GM12891 (cell line): ENCODE results near the gene UVSSA.

Source experiments
- PAX5 ChIP-seq: IDR thresholded peaks from 2 replicates; pipeline ENCODE4 v1.6.1; 2011; ENCODE audit warnings: low read length, moderate library complexity, mild to moderate bottlenecking; ENCODE audit not compliant: insufficient read depth, severe bottlenecking
- POLR2A ChIP-seq: IDR thresholded peaks from 2 replicates; pipeline ENCODE4 v1.6.1; 2011; ENCODE audit warnings: low read depth, low read length, control low read depth
- POLR2AphosphoS5 ChIP-seq: IDR thresholded peaks from 2 replicates; pipeline ENCODE4 v1.6.1; 2011; ENCODE audit warnings: low read depth, low read length, control low read depth
- POU2F2 ChIP-seq: IDR thresholded peaks from 2 replicates; pipeline ENCODE4 v1.6.1; 2011; ENCODE audit warnings: low read depth, mild to moderate bottlenecking, control low read depth, low read length, moderate library complexity
- SPI1 ChIP-seq: IDR thresholded peaks from 2 replicates; pipeline ENCODE4 v1.6.1; 2011; ENCODE audit warnings: low read depth, low read length, control low read depth
- TAF1 ChIP-seq: IDR thresholded peaks from 2 replicates; pipeline ENCODE4 v1.6.1; 2011; ENCODE audit warnings: low read depth, low read length, control low read depth

GRCh38 chr4:1367936-1368289, 20.9 kb downstream of the UVSSA start:
- TF ChIP-seq PAX5: no peak
- no peak for TF ChIP-seq POLR2A
- TF ChIP-seq TAF1: no peak
- no peak for TF ChIP-seq POLR2AphosphoS5
- TF ChIP-seq SPI1: no peak
- TF ChIP-seq POU2F2: no peak
